GM10266 (cell line): ENCODE measurements around the gene PARD3B.

Source experiments
- DNase-seq: peaks from one replicate; pipeline ENCODE4 v3.0.0; 2012; ENCODE audit errors: extremely low spot score
- TF ChIP-seq, protein P1 (sequence below): IDR thresholded peaks from 2 replicates; pipeline ENCODE4 v1.5.1; 2012; ENCODE audit warnings: mild to moderate bottlenecking, low read depth; ENCODE audit not compliant: control insufficient read depth, insufficient read depth; ENCODE audit errors: missing control alignments

PARD3B gene

DNA sequence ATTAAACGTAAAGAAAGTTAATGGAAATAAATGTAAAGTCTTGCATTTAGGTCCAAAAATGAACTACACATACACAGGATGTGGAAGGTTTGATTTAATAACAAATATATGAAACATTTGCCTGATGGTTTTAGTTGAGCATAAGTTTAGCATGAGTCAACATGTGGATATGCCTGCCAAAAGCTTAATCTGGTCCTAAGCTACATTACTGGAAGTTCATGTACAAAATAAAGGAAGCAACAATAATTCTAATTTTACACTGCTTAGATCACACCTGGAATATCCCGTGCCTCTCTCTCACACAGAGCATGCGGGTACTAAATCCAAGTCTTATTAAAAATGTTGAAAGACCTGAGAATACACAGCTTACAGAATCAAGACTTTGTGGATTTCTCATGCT, 860.5 kb downstream of the PARD3B start:
- DNase-seq: no peak
- TF ChIP-seq, protein P1, sequence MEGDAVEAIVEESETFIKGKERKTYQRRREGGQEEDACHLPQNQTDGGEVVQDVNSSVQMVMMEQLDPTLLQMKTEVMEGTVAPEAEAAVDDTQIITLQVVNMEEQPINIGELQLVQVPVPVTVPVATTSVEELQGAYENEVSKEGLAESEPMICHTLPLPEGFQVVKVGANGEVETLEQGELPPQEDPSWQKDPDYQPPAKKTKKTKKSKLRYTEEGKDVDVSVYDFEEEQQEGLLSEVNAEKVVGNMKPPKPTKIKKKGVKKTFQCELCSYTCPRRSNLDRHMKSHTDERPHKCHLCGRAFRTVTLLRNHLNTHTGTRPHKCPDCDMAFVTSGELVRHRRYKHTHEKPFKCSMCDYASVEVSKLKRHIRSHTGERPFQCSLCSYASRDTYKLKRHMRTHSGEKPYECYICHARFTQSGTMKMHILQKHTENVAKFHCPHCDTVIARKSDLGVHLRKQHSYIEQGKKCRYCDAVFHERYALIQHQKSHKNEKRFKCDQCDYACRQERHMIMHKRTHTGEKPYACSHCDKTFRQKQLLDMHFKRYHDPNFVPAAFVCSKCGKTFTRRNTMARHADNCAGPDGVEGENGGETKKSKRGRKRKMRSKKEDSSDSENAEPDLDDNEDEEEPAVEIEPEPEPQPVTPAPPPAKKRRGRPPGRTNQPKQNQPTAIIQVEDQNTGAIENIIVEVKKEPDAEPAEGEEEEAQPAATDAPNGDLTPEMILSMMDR: no peak

DNA sequence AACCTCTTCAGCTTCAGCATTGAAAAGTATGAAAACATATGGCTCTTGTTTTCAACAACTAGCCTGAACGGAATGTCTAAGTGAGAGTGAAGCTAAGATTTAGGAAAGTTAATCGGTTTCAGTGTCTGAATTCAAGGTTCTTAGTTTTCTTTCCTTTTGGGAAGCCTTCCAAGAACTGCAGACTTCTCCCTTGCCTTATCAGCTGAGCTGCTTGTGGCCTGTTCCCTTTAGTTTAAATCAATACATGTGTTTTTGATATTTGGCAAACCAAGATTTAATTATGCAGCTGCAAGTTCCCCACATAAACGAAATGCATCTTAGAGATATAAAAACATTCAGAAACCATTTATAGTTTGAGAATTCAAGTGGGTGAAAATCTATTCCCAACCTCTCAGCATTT, 862.7 kb downstream of the PARD3B start:
- TF ChIP-seq, protein P1: no peak
- DNase-seq: no peak

DNA sequence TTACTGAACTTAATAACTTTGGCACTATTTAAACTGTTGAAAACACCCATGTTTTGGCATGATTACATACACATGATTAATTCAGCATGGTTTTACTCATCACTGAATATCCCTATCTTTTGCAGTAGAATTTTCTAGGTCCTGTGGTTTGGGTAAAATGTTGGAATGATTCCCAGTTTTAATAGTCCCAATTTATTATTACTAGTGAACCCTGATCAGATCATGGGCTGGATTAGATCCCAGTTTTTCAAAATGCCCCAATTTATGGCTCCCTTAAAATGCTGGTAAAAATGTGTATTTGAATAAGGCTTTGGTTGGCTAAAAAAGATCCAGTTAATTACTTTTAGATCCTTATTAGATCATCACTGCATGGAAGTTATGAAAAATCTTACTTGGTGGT, 863.4 kb downstream of the PARD3B start:
- no peak for DNase-seq
- TF ChIP-seq, protein P1: no peak

DNA sequence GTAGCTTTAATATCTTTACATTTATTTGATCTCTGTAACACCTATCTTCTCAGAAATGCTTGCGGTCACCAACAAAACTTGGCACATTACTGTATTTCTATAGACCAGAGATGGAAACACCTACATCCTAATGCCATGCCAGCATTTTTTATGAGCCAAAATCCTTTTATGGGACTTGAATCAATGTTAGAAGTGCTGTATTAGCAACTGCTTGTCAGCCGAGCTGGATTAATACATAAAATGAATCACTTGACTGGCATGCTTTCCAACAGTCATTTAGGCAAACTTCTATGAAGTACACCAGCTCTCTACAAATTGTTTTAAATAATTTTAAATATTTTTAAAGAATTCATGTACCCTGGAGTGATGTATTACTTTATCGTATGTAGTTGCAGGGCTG, 864.1 kb downstream of the PARD3B start:
- DNase-seq: no peak
- TF ChIP-seq, protein P1: no peak

DNA sequence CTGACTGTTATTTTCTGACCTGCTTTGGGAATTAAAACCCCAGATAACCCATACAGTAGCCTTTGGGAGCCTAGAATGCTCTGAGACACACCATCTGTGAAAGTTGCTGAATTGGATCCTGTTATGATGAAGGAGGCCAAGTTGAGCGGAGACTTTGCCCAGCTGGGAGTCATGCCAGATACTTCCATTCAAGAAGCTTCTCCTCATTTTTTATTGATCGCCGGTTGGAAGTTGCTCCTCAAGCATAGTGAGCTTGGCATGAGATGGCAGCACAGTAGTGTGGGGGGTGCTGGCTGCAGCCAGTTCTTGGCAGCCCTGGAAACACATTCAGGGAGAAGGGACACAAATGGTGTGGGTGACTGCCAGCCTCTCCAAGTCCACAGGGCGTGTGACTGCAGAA, 866.3 kb downstream of the PARD3B start:
- DNase-seq: no peak

DNA sequence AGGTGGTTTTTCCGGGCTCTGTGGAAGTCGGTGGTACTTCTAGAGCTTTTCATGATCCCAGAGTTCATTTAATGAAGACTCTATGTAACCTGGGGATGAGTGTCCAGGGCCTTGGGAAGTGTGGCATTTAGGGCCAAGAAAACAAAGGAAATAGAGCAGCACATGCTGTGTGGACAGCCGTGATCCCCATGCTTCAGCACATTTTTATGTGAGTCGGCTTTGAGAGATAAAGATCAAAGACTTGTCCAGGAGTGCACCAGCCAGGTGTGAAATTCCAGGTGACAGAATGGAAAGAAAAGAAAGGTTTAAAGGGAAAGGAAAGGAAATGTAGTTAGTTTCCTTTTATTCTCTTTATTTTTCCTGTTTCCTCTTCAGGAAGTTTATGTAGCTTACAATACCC, 879.1 kb downstream of the PARD3B start:
- TF ChIP-seq, protein P1: no peak
- DNase-seq: no peak

More for the DNA sequence above, 866.3 kb downstream of the PARD3B start:
- TF ChIP-seq, protein P1: no peak

DNA sequence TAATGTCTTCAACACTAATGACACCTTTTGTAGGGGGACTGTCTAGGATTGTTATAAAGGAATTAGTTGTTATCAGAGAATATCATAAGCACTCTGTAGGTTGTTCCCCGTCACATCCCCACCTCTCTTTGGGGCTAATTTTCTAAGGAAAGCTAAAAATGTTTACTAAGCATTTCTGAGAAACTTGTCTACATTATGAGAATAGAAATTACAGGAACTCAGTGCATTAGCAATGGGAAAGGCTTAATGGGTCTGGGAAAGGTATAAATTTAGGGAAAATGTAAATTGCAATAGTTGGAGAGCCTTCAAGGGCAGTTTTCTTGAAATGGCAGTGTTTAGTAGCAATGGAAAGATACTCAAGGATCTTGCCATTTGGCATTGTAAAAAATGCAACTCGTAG, 879.8 kb downstream of the PARD3B start:
- DNase-seq: no peak
- TF ChIP-seq, protein P1: no peak
